HEK293 (cell line): Measurements from ENCODE around the gene BRCA1.
"Not testable (repeated sequence)": the region's sequence is repeated elsewhere in the genome, so short reads cannot be mapped to it uniquely, and the experiment has no call there.

Source experiments
- GLIS2 ChIP-seq: fragments of 450-650 bp; formaldehyde crosslinking; IDR thresholded peaks from 2 replicates; pipeline ENCODE4 v1.5.1; 2016; ENCODE audit warnings: missing biosample characterization, missing genetic modification characterization
- ZNF24 ChIP-seq: fragments of 450-650 bp; formaldehyde crosslinking; IDR thresholded peaks from 2 replicates; pipeline ENCODE4 v1.5.1; 2016; ENCODE audit warnings: missing biosample characterization, missing genetic modification characterization
- ZNF624 ChIP-seq: fragments of 450-650 bp; formaldehyde crosslinking; IDR thresholded peaks from 2 replicates; pipeline ENCODE4 v1.5.1; 2017; ENCODE audit warnings: missing biosample characterization, missing genetic modification characterization
- ZNF654 ChIP-seq: fragments of 450-650 bp; formaldehyde crosslinking; IDR thresholded peaks from 2 replicates; pipeline ENCODE4 v1.5.1; 2016; ENCODE audit warnings: low read depth, missing biosample characterization, missing genetic modification characterization
- ZNF660 ChIP-seq: fragments of 450-650 bp; IDR thresholded peaks from 2 replicates; pipeline ENCODE4 v1.5.1; 2018; ENCODE audit warnings: missing biosample characterization, mild to moderate bottlenecking, missing genetic modification characterization
- ZNF777 ChIP-seq: fragments of 450-650 bp; formaldehyde crosslinking; IDR thresholded peaks from 2 replicates; pipeline ENCODE4 v1.5.1; 2017; ENCODE audit warnings: missing biosample characterization, missing genetic modification characterization, borderline replicate concordance
- TF ChIP-seq, protein P1 (sequence below): fragments of 450-650 bp; formaldehyde crosslinking; IDR thresholded peaks from 2 replicates; pipeline ENCODE4 v1.5.1; 2016; ENCODE audit warnings: missing biosample characterization, missing genetic modification characterization
- TF ChIP-seq, protein P2 (sequence below): fragments of 450-650 bp; IDR thresholded peaks from 2 replicates; pipeline ENCODE4 v1.5.1; 2018; ENCODE audit warnings: missing biosample characterization, missing genetic modification characterization
- TF ChIP-seq, protein P3 (sequence below): fragments of 450-650 bp; formaldehyde crosslinking; conservative IDR thresholded peaks from 2 replicates; pipeline ENCODE4 v1.5.1; 2016; ENCODE audit warnings: low read depth, missing biosample characterization, missing genetic modification characterization
- TF ChIP-seq, protein P4 (sequence below): fragments of 450-650 bp; formaldehyde crosslinking; IDR thresholded peaks from 2 replicates; pipeline ENCODE4 v1.5.1; 2016; ENCODE audit warnings: missing biosample characterization, missing genetic modification characterization
- TF ChIP-seq, protein P5 (sequence below): sonication (generic); formaldehyde crosslinking; IDR thresholded peaks from 2 replicates; pipeline ENCODE4 v1.8.1; 2022; ENCODE audit warnings: mild to moderate bottlenecking, moderate library complexity, missing genetic modification reagents

- TF ChIP-seq, protein P1, sequence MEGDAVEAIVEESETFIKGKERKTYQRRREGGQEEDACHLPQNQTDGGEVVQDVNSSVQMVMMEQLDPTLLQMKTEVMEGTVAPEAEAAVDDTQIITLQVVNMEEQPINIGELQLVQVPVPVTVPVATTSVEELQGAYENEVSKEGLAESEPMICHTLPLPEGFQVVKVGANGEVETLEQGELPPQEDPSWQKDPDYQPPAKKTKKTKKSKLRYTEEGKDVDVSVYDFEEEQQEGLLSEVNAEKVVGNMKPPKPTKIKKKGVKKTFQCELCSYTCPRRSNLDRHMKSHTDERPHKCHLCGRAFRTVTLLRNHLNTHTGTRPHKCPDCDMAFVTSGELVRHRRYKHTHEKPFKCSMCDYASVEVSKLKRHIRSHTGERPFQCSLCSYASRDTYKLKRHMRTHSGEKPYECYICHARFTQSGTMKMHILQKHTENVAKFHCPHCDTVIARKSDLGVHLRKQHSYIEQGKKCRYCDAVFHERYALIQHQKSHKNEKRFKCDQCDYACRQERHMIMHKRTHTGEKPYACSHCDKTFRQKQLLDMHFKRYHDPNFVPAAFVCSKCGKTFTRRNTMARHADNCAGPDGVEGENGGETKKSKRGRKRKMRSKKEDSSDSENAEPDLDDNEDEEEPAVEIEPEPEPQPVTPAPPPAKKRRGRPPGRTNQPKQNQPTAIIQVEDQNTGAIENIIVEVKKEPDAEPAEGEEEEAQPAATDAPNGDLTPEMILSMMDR (tag by site-specific recombination) = not testable (repeated sequence)
- TF ChIP-seq ZNF654 (tag by site-specific recombination); GLIS2 (tag by site-specific recombination); ZNF24; ZNF660 (tag by site-specific recombination); ZNF777 (tag by site-specific recombination); ZNF624 (tag by site-specific recombination): not testable (repeated sequence)
- TF ChIP-seq, protein P2, sequence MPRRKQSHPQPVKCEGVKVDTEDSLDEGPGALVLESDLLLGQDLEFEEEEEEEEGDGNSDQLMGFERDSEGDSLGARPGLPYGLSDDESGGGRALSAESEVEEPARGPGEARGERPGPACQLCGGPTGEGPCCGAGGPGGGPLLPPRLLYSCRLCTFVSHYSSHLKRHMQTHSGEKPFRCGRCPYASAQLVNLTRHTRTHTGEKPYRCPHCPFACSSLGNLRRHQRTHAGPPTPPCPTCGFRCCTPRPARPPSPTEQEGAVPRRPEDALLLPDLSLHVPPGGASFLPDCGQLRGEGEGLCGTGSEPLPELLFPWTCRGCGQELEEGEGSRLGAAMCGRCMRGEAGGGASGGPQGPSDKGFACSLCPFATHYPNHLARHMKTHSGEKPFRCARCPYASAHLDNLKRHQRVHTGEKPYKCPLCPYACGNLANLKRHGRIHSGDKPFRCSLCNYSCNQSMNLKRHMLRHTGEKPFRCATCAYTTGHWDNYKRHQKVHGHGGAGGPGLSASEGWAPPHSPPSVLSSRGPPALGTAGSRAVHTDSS = not testable (repeated sequence)
- TF ChIP-seq, protein P3, sequence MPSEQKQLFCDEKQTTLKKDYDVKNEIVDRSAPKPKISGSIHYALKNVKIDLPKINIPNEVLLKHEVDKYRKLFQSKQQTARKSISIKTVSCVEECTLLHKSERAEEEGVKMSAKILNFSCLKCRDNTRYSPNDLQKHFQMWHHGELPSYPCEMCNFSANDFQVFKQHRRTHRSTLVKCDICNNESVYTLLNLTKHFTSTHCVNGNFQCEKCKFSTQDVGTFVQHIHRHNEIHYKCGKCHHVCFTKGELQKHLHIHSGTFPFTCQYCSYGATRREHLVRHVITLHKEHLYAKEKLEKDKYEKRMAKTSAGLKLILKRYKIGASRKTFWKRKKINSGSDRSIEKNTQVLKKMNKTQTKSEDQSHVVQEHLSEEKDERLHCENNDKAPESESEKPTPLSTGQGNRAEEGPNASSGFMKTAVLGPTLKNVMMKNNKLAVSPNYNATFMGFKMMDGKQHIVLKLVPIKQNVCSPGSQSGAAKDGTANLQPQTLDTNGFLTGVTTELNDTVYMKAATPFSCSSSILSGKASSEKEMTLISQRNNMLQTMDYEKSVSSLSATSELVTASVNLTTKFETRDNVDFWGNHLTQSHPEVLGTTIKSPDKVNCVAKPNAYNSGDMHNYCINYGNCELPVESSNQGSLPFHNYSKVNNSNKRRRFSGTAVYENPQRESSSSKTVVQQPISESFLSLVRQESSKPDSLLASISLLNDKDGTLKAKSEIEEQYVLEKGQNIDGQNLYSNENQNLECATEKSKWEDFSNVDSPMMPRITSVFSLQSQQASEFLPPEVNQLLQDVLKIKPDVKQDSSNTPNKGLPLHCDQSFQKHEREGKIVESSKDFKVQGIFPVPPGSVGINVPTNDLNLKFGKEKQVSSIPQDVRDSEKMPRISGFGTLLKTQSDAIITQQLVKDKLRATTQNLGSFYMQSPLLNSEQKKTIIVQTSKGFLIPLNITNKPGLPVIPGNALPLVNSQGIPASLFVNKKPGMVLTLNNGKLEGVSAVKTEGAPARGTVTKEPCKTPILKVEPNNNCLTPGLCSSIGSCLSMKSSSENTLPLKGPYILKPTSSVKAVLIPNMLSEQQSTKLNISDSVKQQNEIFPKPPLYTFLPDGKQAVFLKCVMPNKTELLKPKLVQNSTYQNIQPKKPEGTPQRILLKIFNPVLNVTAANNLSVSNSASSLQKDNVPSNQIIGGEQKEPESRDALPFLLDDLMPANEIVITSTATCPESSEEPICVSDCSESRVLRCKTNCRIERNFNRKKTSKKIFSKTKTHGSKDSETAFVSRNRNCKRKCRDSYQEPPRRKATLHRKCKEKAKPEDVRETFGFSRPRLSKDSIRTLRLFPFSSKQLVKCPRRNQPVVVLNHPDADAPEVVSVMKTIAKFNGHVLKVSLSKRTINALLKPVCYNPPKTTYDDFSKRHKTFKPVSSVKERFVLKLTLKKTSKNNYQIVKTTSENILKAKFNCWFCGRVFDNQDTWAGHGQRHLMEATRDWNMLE = not testable (repeated sequence)
- TF ChIP-seq, protein P4, sequence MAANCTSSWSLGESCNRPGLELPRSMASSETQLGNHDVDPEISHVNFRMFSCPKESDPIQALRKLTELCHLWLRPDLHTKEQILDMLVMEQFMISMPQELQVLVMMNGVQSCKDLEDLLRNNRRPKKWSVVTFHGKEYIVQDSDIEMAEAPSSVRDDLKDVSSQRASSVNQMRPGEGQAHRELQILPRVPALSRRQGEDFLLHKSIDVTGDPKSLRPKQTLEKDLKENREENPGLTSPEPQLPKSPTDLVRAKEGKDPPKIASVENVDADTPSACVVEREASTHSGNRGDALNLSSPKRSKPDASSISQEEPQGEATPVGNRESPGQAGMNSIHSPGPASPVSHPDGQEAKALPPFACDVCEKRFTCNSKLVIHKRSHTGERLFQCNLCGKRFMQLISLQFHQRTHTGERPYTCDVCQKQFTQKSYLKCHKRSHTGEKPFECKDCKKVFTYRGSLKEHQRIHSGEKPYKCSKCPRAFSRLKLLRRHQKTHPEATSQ (tag by site-specific recombination) = not testable (repeated sequence)
- TF ChIP-seq, protein P5, sequence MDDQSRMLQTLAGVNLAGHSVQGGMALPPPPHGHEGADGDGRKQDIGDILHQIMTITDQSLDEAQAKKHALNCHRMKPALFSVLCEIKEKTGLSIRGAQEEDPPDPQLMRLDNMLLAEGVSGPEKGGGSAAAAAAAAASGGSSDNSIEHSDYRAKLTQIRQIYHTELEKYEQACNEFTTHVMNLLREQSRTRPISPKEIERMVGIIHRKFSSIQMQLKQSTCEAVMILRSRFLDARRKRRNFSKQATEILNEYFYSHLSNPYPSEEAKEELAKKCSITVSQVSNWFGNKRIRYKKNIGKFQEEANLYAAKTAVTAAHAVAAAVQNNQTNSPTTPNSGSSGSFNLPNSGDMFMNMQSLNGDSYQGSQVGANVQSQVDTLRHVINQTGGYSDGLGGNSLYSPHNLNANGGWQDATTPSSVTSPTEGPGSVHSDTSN (CRISPR knock-in tag) = not testable (repeated sequence)
These were observed 34.1 kb upstream of the BRCA1 start for GRCh38 chr17:43159232-43159631.
